NCI-H510A (cell line): ENCODE data around the gene IL3.

Experiments
- DNase-seq: peaks from one replicate; lab custom pipeline; 2025; lab: John Stamatoyannopoulos, UW

IL3 gene, protein sequence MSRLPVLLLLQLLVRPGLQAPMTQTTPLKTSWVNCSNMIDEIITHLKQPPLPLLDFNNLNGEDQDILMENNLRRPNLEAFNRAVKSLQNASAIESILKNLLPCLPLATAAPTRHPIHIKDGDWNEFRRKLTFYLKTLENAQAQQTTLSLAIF

DNA sequence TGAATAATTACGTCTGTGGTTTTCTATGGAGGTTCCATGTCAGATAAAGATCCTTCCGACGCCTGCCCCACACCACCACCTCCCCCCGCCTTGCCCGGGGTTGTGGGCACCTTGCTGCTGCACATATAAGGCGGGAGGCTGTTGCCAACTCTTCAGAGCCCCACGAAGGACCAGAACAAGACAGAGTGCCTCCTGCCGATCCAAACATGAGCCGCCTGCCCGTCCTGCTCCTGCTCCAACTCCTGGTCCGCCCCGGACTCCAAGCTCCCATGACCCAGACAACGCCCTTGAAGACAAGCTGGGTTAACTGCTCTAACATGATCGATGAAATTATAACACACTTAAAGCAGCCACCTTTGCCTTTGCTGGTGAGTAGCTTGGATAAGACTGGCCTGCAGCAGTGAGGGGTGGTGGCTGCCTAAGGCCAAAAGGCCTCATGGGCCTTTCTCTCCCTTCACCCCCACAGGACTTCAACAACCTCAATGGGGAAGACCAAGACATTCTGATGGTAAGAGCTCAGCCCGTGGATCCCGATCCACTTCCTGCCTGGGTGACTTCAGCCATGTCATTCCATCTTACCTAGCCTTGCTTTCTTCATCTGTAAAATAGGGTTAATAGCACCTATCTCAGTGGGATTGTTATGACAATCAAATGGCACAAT lies at the start of gene IL3:
Gene IL3 (plus strand): TSS at position 155 of the 661 bp plus-strand sequence. CDS start 52 bp downstream, at position 207.
- DNase-seq: no peak

DNA sequence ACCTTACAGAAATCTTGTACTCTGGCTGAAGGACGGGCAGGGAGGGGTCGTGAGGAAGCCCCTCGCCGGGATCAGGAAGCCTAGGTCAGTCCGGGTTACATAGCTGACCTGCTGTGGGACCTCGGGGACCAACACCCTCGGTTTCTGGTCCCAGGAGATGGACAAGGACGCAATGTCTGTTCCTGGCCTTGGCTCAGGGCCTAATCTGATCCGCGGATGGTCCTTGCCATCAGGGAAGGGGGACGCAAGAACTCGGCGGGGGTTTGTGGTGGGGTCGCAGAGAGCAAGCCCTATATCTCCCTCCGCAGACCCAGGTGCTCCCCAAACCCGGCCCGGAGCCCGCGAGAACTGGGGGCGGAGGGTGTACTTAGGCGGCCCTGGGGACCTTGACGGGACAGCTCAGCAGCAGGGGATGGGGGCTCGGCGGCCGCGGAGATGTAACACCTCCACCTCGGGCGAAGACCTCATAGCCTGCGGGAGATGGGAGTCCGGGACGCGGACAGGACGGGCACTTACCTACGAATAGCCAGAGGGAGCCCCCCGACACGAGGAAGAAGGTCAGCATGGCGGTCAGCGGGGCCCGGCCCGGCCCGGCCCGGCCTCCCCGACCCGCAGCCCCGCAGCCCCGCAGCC lies 49.4 kb upstream of the IL3 start:
- no peak for DNase-seq

DNA sequence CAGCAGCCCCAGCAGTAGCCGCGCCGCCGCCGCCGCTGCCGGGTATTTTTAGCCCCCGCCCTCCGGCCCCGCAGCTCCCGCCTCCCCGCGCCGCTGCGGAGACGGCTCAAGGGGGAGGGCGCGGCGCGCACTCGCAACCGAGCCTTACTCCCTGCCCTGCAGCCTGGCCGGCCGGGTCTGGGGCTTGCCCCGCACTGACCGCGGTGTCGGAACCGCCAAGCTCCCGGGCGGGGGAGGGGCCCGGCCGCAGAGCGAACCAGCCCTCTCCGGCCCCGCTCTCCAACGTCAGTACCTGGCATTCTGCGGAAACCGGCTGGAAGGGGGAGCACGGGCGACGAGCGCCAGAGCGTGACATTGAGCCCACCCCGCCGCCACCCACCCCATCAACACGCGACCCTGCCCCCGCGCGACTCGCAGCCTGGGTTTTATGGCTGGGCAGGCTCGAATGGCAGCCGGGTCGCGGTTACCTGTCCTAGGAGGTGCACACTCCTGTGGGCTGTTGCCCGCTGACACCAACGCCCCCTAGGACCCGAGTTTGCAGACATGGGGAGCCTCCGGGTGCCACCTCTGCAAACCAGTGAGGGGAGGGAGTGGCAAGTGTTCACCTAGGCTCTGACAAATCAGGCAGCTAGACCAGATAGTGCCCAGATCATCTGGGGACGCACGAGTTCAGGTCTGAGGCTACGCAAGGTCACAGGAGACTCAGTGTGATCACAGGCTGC lies 48.7 kb upstream of the IL3 start, which contains the start of gene ACSL6:
Gene ACSL6 (minus strand): TSS at position 37 of the 722 bp plus-strand sequence. CDS start 105 bp downstream, outside the sequence.
- no peak for DNase-seq

DNA sequence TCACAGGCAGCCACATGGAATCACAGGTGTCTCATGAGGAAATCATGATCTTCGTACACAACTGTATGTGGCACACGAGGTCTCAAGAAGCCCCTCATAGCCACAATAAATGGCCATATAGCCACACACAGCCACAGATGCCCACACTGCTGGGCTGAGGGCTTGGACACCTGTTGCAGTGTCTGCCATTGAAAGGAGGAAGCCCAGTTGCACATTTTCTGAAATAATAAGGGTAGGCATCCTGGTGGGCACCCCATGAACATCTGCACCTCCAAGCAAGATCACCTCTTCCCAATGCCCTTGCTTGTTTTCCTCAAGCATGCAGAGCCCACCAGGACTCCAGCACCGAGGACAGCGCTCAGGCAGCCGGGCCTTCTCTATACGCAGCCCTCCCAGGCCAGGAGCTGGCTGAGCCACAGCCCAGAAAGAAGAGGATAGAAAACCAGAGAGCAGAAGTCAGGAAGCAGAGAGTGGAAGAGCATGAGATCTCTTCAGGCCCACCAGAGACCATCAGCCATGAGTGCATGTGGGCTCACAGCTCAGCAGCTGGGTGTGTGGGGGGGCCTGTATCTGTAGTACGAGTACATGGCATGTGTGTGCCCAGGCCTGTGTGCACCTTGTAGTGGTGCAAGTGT lies 48.0 kb upstream of the IL3 start:
- DNase-seq: no peak

DNA sequence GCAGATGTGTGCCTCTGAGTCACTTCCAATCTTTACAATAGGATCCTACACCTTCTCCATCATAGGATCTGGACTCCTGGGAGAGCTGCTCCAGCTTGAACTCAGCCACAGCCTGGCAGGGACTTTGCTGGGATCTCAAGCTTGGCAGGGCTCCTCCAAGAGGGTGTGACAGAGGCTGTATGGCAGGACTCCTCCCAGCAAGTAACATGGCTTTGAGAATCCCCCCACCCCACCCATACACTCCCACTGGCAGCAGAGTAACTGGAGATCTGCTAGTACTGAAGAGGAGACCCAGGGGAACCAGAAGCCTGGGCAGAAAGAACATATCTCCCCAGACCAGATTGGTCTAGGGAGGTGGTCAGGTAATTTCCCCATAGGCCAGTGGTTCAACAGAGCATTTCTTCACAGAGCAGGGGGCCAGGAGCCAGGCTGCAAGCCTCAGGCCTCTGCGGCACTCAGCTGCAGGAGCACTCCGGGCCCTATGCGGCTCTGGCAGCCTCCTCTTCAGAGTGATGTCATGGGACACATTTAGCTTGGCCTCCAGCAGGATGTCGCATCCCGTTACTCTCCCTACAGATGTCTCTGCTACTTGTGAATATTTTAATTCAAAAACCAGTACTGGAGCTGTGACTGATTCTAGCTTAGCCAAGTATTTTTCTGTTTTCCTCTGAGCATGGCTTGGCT lies 47.3 kb upstream of the IL3 start:
- DNase-seq: no peak

DNA sequence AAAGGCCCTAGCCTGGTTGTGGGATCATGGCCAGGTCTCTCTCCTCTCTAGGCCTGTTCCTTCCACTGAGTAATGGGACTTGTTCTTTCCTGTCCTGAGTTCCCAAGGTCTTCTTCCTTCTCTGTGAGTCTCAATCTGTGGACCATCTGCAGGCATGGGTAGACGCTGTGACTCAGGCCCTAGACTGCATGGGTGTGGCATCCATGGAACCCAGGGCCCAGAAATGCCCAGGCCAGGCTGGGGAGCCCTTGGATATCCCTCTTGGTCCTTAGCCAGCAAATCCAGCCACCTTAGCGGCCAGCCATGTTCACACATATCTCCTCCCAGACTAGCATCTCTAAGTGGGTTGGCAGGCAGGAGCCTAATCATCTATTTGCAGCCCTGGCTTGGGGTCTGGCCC lies 46.7 kb upstream of the IL3 start:
- no peak for DNase-seq

DNA sequence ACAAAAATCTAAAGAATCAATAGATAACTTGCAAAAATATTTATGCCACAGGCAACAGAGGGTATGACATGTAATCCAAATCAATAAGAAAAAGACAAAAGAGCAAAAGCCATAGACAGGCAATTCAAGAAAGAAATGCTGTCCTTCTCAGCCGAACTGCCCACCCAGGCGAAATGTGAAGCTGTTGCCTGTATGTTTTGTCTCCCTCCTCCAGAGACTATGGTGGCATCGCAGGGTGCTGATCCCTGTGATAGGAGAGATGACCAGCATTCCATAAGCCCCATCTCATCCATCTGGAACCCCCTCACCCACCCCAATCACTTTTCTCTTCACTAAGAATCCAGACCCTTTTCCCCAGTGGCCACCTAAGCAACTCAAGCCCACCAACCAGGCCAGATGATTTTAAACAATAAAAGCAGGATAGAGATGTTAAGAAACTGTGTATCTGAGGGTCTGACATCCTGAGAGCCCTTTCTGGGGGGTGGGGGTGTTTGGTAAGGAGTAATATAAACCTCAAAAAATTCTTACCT lies 43.7 kb upstream of the IL3 start:
- DNase-seq: no peak

DNA sequence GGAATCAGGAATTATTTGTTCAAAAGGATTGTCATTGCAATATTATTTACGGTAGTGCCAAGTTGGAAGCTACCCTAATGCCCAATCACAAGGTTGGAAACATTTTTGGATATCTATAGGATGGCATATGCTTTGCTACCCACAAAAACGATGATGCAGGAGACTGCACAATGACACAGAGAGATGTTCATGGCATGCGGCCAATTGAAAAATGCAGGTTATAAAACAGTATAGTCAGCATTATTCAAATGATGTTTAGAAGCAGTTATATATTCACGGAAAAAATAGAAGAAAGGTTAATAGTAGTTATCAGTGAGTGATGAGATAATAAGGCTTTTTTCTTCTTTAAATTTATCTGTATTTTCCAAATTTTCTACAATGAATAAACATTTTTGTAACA lies 43.1 kb upstream of the IL3 start:
- no peak for DNase-seq

DNA sequence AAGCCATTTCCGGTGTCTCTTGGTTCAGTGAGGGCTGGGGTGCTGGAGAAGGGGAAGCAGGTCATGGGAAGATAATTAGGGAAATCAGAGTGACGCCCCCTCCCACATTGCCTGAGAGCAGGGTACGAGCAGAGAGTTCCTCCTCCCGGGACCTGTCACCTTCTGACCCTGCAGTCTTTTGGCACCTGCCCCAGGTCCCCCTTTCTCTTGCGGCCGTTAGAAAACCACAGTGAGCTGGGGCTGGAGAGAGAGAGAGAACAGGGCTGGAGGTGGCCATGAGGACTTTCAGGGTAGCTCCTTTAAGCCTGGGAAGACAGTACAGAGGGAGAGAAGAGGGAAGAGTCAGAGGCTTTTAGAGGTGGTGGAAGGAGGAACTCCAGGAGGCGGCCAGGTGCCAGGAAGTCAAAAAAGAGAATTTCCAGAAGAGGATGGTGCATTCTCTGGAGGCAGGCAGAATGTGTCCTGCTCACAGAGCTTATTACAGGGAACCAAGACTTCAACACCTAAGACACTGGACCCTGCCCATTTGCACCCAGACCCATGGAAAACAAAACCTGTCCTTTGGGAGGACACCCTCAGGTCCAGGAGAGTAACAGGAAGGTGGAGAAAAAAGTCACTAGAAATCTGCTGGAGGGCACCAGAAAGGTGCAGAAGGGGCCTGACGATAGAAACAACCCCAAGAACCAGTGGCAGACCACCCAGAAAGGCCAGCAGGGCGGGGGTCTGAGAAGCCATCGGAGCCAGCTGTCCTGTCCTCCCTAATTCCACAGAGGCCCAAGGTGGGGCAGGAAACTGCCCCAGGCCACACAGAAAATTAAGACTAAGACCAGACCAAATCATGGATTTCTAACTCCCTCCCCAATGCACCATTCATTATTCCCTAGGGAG lies 42.5 kb upstream of the IL3 start:
- DNase-seq: no peak

DNA sequence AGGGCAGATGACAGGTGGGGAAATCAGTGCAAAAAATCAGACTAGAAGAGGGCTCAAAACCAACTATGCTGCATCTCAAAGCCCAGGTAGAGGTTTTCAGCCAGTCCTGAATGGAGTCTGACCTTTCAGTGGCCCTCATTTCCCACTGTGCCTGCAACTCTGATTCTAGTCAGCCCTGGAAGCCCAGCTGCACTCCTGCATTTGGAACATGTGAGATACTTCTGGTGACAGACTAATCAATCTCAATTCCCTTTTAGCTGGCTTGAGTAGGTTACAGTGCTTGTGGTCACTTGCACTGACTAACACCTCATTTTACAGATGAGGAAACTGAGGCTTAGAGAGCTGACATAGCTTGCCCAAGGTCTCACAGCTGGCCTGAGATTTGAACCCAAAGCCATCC lies 41.1 kb upstream of the IL3 start:
- DNase-seq: no peak

DNA sequence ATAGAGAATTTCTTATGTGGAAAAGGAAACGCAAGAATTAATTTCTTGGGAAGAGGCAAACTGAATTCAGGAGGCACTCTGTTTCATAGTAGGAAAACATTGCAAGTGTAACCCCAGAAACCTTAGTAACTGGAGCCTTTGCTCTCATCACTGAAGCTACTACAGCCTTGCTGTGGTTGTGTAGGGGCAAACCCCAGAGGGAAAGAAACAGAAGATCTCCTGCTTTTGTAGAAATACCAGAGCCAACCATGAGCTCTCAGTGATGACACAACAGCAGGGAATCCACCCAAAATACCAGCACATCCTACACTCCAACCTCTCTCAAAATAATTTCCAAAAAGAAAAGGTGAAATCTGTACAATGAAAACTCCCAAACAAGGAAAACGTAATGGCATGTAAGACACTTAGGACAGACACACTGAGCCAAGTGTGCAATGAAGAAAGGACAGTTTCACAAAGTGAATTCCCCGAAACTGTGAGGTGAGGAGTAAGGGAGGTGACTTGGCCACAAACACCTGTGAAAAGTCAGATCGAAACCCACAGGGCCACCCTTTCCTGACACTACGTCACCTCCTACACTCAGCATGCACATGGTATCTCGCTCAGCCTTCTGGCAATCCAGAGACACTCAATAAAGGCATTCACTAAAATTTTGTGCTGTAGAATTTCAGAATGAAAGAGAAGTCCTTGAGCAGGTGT lies 40.4 kb upstream of the IL3 start:
- no peak for DNase-seq

DNA sequence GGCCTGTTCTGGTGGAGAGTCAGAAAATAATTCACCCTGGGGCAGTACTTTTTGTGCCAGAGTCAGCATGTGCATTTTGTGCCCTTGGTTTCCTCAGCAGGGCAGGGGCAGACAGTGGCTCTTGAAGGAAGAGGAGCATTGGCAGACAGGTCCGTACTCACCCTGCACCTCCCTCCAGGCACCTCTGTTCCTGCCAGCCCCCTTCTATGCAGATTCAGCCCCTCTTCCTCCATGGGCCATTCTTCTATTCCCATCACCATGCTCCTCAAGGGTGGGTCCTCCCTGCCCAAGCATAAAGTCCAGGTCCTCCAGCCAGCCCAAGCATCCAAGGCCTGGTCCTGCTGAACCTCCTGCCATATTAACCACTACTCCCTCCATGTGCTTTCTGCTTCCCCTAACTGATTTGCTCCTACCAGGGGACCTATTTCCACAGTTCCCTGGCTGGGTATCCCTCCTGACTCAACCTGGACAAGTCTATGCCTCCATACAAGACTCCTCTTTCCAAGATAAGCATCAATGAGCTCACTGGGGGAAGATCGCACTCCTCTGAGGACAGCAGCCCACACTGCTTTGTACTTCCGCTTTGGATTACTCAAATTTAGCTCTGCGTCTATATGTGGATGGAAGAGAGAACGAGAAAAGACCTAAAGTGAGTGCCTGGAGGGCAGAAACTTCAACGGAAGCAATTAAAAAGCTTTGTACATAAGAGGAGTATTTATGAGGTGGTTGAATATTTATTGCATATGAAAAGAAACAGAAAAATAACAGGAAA lies 39.7 kb upstream of the IL3 start:
- DNase-seq: no peak

DNA sequence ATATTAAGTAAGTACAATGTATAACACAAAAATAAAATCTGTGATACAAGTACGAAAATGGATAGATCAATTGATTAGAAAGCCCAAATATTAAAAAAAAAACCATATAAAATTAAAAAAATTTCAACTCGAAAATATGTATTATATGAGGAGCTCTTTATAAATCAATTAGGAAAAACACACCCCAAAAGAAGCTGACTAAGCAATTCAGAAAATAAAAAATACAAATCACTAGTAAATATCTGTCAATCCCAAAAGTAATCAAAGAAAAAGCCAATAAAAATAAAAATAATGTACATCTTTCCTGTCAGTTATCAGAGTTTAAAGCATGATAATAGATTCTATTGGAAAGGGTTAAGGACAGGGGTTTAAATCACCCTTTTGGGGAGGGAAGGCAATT lies 38.8 kb upstream of the IL3 start:
- no peak for DNase-seq

DNA sequence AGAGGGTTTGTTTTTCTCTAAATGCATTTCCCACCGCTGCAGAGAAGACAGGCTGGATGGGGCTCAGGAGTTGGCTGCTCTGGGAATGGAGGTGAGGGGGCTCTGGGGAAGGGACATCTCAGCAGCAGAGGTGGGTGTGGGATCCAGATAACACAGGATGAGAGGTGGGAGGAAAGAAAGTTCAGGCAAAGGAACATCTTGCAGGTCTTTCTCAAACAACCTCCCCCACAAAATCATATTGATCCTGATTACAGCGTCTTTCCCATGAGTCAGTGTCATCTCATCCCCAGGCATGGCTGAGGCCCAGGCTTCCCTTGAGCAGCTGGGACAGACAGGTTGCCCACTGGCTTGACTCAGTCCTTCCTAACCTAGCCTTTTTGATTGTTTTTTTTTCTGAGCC lies 37.7 kb upstream of the IL3 start:
- no peak for DNase-seq

DNA sequence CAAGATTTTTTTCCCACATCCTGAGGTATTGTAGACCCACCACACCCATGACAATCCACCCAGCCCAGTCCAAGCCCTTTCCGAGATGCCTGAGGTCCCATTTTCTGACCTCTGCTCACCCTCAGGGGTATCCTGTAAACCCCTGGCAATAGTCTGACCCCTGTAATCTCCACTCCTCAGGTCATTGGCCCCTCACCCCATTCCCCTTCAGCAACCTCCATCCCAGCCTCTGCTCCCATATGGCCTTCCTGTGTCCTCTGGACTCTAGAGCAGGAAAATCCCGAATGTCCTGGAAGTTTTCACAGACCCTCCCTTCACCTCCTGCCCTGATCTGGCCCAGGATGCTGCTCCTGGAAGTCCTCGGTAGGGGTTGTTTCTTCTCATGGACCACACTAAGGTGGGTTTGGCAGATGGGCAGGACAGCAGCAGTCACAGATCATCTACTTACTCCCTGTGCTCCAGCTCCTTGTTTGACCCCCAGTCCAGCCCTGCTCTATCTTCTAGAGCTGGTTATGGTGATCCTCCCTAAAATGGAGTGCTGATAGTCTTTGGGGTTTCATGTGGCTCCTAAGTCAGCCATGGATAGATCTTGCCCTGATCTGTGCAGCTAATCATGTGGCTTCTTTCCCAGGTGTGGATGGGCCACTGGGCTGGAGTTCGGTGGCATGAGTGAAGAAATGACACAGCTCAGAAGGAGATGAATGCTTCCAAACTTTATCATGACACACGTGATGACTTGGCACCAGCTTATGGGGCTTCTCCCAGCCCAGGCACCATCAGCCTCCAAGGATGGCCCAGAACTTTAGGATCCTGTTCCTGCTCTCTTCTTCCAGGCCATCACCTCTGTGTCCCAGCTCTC lies 37.0 kb upstream of the IL3 start:
- no peak for DNase-seq

DNA sequence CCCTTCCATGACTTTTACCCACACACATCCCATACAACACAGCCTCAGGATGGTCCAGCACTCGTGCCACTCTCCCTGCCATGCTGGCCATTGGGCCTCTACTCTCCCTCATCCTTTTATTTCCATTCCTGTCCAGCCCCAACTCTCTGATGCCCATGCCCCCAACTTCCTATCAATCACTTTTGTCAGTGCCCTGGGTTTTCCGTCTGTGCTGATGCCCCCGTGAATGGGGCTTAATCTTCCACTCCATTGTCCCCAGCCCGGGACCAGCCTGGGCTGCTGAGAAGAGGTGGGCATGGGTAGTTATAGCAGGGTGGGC lies 36.4 kb upstream of the IL3 start:
- DNase-seq: no peak

DNA sequence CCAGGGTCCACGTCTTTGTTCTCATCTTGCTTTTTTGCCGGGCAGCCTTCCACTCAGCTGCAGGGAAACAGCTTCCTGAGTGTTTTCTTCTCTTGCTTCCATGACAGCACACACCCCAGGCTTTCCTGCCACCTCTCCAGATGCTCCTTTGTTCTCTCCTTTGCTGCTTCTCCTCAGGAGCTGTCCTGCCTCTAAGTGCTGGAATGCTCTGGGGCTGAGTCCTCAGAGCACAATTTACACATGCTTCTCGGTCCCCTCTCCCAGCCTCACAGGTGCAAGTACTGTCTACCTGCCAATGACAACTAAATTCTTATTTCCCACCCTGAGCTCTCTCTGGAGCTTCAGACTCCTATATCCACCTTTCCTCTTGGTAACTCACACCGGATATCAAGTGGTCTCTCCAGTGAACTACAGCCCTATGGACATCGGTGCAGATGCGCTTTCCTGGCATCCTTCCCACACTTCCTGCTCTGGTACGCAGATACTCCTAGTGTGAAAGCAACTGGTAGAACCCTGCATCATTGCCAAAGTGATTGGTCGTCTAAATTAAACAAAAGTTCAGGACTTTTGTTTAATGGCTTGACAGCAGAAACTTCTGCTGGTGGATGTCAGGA lies 35.6 kb upstream of the IL3 start:
- DNase-seq: no peak

DNA sequence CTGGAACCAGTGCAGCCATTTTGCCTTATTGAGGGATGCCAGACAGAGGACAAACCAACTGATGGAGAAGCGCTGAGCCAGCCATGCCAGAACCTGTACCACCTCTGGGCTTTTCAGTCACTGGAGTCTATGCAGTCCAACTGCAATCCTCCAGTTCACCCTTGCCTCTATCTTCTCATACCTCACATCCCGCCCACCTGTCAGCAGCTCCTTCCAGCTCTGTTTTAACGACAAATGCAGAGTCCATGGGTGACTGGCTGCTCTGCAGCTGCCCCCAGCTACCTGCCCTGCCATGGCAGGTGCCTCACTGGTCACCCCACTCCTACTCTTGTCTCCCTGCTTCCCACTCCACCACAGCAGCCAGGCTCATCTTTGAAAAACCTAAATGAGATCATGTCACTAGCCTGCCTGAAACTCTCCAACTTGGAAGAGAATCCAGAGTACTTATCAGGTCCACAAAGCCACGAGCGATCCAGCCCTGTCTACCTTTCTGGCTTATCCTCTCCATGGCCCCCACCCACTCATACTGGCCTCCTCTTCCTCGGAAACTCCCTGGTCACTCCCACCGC lies 35.0 kb upstream of the IL3 start:
- no peak for DNase-seq
